HG03159 (cell line): ENCODE results near the gene MACROH2A1.

Experiments used
- ATAC-seq: cut with Tn5 transposase; IDR thresholded peaks from one replicate; pipeline ENCODE4 v1.9.1; 2021; ENCODE audit warnings: mild to moderate bottlenecking, moderate library complexity; ENCODE audit not compliant: unreplicated experiment

Gene MACROH2A1

DNA sequence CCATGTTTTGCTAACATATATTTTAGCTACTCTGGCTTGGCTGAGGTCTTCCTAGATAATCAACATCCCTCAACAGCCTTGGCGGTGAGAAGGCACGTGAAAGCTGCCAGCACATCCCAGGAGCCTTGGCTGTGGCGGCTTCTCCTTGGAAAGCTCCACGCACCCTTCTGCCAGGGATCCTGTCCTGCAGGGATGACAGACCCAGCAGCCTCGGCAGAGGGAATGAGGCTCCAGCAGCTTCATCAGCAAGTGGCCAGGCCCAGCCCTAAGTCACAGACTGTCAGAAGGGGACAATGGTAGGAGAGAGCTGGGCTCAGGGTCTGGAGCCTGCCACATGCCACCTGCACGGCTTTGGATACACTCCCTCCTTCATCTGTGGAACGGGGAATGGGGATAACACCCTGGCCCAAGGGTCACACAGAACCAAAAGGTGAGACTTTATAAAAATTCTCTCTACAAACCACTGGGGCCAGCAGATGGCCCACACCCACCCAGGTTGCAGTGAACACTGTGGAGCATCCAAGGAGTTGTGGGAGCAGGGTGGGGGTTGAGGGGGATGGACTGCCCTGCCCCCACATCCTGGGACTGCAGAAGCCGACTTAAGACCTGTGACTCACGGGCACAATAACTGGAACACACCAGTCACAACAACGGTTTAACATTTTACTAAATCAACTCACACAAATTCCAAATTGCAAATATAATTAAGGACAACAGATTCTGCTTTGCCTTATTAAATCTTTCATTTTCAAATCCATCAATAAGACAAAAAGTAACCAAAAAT is 65.1 kb downstream of the MACROH2A1 start:
- ATAC-seq, result no peak

DNA sequence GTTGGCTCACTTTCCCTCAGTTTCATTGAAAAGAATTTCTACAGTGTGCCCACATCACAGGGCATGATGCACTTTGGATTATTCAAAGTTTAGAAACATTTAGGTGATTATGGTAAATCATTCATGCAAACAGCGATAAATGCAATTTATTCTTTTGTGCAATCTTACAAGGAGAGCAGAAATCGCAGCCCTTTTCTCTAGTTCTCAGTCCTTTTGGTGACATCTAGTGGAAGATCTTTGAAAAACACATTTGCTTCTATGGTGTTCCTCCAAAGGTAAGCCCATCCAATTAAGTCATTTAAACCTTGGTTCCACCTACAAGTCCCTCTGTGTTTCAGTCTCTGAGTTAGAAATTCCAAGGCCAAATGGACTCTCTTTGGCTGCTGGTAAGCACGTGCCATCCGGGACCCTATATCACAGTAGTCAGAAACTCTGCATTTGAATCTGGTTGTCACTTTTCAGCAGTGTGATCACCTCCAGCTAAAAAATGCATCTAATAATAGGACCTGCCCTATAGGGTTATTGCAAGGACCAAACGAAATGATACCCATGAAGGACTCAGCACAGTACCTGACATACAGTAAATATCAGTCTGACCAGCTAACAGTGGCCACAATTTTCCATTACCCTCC is 66.4 kb downstream of the MACROH2A1 start:
- no peak for ATAC-seq

DNA sequence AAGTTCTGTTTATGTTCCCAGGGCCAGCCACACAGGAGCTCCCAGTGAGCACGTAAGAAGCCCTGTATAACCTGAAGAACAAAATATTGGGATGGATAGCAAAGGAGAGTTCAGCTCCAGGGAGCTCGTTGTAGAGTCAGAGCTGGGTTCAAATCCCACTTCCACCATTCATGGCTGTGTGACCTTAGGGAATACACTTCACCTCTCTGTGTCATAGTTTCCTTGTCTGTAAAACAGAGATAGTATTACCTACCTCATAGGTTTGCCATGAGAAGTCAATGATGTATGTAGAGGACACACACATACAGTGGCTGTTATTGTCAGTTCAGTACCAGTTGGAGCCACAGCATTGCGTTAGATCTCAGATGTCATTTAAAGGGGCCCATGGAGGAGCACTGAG is 67.4 kb downstream of the MACROH2A1 start:
- ATAC-seq, result no peak

DNA sequence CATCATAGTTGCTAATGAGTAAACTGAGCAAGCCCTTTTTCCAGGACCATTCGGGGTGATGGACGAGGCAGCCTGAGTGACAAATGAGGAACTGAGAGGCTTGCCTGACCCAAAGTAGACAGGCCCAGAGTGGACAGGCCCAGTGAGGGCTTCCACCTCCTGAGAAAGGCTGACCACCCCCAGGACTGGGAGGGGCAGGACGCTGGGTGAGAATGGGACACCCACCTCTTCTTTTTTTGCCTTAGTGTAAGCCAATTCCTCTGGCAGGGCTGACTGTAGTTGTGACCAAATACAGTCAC is 68.3 kb downstream of the MACROH2A1 start:
- no peak for ATAC-seq

DNA sequence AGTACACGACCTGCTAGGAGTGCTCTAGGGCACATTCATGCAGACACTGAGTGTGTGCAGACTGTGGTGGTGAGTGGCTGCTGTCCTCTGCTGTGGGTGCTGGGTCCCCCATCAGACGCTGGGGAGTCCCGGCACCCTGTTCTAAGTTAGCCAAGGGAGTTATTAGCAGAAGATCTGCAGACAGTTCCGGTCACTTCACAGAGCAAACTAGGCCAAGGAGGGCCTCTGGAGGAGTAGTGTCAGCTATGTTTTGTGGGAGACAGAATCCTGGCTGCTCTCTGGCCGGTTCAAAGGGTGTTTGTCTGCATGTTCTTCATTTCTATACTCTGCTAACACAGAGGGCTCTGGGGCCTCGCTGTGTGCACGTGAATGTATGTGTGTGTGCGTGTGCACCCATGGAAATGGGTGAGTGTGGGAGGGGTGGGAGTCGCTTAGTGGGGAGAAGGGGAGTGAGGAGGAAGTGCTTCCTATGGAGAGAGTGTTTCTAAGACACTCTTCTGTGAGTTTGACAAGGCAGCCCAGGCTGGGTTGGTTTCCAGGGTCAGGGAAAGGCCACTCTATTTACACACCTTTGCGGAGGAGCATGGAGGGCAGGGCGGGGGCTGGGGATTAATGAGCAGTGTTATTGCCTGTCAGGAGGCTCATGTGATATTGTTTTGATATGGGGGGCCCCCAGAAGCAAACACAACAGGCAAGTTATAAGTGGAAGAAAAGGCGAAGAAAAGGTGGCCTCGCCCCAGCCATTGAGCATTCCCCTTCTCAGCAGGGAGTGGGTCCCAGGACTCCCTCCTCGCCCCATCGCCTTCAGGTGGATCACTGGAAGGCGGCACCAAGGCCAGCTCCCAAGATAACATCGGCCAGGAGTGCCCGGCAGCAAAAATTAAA is 68.9 kb downstream of the MACROH2A1 start:
- no peak for ATAC-seq

DNA sequence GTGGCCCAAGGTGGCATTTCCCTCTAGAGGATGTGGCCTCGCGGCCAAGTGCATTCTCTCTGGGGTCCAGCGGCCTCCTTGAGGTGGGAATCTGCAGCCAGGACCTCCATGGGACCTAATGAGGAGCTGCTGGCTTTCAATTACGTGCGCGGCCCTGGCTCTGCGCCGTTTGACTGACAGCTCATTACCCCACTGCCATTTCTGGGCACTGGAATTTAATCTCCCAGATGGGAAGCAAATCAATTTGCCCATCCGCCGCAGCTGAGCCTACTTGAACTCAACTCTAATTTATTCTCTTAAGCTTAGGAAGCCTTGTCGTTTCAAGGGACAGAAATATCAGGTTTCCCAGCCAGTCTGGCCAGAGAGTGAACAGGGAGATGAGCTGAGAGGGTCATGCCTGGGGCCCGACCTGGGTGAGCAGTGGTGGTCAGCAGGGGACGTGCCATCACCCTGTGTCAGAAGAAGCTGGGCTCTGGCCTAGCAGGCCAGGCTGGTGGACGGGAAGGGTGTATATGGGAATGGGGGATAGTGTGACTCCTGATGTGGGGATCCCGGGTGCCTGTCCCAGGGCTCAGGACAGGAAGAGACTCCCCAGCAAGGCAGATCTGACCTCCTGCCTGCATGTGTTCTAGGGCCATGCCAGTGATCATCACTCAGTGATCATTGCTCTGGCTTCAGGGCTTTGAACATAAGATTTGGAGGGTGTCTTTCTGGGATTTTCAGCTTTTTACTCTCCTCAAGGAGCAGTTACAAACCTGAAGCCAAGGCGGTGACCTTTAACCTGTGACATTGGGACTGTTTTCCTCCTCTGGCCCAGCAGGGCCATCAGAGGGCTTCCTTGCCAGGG is 69.7 kb downstream of the MACROH2A1 start:
- ATAC-seq, result no peak

DNA sequence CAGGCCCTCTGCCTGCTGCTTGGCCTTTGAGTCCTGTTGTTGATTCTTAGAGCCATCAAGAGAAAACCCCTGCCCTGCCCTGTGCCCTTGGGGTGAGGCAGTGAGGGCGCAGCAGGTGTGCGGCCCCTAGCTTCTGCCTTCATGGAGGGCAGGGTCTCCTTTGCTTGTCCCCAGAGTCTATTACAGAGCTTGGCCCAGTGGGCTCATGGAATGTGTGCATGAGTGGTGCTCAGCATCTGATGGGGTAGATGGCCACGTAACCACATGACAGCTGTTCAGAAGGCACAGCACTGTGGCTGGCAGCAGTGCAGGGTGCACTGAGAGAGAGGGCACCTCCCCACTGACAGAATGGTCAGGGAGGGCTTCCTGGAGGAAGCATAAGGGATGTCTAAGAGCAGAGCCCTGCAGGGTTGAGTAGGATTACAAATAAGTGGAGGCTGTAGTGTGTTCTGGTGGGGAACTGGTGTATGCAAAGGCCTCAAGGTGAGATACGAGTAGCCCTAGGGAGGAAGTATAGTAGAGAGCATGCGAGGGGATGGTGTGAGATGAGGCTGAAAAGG is 70.8 kb downstream of the MACROH2A1 start:
- ATAC-seq, result no peak

DNA sequence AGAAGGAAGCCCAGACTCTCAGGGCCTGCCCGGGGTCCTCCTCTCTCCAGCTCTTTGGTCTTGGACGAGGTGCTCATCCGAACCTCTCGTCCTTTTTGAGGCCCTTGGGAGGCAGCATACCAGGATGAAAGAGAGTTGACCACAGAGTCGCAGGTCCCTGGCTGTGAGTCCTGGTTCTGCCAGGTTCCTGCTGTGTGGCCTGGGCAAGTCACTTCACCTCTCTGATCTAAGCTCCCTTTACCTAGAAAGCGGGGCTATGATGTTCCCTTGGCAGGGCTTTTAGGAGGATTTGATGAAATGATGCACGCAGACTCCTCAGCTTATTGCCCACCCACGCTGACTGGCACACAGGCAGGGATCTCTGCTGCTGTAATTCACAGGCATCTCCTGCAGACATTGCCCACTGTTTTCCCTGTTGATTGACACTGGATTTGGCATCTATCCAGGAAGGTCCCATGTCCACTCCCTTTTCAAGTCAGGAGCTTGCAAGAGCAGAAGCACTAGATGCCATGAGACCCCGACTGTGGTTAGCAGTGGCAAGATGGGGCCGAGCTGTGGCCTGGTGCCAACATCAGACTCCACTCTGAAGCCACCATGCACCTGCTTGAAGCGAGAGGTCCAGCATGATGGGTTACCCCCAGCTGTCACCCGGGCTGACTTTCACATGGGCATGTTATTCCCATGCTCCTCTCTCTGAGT is 71.5 kb downstream of the MACROH2A1 start:
- ATAC-seq, result no peak

DNA sequence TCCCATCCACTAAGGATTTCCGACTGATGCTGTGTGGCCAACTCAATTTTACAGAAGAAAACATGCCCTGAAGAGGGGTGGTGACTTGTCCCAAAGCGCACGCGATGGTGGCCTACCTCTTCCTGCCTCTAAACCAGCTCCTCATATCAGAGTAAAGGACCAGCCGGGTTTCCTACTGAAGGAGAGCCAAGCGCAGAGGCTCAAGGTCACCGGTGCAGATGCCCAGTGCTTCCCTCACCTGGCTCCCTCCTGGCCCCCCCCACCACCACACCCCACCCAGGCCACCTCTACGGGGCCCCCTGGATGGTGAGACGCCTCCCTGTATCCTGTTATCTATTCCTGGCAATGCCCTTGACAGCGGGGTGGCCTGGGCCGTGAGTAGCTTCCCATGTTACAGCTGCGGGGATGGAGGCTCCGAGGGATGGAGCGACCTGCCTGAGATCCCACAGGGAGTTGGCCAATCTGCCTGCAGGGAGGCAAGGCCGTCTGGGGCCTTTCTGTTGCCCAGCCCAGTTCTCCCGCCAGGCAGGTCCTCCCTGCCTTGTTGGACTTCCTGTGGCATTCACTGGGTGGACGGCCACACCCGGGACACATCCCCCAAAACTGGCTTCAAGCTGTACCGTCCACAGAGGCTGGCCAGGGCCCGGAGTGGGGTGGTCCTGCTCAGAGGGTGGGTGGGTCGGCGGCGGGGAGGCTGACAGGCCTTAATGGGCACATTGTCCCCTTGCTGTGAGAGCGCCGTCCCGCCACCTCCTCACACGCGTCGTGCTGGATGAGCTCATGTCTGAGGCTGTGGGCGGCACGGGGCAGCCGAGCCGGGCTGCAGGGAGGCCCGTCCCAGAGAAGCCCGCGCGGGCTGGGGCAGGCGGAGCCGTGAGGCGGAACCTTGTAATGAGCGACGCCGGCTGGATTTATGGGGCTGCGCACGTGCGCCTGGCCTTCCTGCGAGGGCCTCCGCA is 72.5 kb downstream of the MACROH2A1 start:
- ATAC-seq, result no peak

DNA sequence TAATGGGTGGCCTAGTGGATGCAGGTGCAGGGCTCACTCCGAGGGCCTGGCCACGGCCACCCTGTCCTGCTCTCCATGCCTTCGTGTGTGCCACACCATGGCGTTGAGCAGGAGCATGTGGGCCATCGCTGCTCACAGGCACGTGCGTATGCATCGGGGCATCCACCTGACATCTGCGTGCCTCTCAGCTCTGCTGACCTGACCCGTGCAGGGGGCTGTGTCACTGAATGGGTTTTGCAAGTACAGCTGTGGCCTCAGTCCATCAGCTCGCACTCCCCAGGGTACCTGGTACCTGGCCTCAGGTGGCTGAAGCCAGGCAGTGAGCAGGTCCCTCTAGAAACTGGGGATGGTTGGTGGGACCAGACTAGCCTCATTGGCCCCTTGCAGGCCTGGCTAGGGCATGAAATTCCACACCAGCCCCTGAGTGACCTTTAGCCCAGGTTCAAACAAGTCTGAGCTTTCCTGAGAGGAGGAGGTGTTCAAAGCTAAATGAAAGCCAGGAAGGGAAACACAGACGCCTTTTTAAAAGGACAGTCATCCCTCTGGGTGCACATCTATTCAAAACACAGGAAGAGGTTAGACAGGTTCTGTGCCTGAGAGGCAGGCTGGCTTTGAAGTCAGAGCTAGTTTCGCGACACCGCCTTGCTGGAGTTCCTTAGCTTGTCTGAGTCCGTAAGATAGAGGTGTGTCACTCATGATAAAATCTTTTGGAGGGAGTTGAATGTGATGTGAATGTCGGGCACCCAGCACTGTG is 74.0 kb downstream of the MACROH2A1 start:
- no peak for ATAC-seq

DNA sequence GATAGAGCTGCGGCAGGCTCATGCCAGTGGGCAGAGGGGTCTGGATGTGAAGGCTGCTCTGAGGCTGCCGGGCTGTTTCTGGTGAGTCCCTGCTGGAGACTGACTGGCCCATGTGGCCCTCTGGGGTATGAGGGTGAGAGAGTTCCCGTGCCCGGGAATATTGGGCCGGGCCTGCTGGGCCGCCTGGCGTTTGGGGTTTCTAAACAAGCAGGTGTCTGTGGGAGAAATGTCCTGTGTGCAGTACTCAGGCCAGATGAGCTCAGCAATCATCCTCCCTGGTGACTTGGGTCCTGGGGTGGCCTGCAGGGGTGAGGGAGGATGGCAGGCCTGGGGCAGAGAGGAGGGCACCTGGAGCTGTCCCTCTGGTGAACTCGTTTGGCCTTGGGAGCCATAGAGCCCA is 74.9 kb downstream of the MACROH2A1 start:
- no peak for ATAC-seq

DNA sequence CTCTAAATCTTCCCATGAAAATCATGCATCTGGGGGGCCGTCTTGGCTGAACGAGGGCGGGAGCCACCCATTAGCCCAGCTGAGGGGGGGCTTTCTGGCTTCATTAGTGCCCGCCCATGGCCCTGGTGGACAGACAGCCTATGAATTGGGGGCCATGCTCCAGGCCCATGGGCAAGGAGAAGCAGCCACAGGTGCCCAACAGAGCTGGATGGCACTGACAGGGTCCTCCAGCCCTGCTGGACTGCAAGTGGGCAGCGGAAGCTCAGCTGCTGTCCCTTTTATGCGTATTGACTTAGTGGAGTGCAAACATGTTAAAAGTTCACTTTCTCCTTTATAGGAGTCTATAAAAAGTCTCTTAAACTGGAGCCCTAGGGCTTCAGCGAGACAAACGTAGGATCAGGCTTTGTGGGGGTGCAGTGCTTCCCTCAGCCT is 75.3 kb downstream of the MACROH2A1 start:
- no peak for ATAC-seq

DNA sequence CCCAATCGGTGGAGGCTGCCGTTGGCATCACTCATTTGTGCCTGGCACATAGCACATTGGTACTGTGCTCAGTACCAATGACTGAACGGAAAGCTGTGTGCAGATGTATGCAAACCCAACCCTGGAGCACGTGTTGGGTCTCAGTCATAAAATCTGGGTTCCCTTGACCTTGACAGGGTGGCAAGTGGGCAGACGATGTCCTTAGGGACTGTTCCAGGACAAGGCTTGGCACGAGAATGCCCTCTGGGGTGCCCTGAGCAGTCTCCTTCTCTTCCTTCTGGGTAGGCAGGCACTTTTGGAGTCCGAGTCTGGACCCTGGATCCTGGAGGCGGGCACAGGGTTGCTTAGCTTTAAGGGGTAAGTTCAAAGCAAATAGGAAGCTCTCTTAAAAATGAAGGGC is 75.8 kb downstream of the MACROH2A1 start:
- no peak for ATAC-seq

DNA sequence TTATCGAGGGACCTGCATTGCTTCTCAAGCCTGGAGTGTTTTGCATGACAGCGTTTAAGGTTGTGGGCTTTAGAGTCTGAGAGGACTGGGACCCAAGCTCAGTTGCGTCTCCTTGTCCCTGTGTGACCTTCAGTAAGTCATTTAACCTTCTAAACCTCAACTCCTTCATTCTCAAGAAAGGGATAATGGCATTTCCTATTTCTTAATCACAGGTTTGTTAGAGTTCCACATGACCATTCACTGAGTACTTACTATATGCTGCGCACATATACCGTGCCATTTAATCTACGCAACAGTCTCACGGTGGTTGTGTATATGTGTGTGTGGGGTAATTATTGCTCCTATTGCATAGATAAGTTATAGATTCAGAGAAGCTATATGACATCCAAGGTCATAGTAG is 76.3 kb downstream of the MACROH2A1 start:
- ATAC-seq, result no peak

DNA sequence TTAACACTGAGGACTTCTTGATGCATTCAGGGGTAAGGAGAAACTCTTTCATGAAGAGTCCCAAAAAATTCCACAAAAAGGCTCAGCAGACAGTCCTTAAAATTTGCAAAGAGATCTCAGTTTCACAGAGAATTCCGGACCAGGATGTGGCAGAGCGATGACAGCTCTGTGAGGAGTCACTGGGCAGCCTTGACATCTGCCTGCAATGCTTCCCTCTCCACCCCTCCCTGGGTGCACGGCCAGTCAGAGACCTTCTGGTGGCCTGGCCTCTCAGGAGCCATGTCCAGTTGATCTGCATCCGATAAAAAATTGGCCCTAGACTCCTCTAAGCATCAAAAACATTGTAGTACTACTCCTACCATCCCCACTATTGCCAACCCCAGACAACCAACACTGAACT is 76.8 kb downstream of the MACROH2A1 start:
- no peak for ATAC-seq

DNA sequence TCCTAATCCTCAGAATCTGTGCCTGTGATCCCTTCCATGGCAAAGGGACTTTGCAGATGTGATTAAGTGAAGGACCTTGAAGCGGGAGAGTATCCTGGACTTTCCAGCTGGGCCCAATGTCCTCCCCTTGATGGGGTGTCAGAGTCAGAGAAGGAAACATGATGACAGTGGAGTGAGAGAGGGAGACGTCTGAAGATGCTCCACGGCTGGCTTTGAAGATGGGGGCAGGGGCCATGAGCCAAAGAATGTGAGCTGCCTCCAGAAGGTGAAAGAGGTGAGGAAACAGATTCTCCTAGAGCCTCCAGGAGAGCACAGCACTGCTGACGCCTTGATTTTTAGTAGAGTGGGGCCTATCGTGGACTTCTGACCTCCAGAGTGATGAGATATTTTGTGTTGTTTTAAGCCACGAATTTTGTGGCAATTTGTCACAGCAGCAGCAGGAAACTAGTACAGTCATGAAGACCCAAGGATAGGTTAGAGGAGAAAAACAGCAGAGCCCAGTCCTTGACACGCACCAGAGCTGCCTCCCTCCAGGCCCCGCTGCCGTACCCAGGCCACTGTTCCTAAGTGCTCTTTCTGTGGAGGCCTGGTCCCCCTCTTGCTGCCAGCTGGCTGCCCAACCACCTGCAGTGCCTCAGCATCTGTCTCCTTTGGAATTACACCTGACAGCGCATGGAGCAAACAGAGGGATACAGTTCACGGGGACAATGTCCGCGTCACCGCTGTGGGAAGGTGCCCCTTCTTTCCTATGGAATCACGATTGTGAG is 78.1 kb downstream of the MACROH2A1 start:
- no peak for ATAC-seq

DNA sequence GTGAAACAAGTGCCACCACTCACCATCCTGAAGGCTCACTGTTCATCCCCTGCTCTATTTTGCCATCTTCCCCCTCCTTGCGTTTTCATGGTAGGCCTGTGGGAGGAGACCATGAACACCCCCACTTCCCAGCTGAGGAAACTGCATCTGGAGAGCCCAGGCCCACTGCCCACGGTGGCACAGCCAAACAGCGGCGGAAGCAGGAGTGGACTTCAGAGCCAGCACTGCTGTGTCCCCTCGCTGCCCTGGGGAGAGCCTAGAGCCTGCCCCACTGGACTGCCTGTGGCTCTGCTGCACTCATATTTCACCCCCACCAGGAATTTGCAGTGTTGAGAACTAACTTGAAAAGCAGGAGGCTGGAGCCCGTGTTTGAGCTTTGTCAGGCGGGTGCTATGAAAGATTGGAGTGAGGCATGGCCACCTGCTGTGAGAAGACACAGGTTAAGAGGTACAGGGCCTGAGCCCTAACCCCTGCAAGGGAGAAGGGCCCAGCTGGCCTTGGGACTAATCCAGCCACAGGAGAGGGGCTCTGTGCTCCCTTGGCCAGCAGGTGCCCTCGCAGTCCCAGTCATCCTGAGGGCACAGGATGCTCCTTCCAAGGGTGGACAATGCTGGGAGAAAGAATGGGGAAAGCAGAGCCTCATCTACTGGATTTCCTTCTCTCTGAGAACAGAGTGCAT is 79.0 kb downstream of the MACROH2A1 start:
- ATAC-seq, result no peak
